Measurements from ENCODE around the gene KSR2.

DNA sequence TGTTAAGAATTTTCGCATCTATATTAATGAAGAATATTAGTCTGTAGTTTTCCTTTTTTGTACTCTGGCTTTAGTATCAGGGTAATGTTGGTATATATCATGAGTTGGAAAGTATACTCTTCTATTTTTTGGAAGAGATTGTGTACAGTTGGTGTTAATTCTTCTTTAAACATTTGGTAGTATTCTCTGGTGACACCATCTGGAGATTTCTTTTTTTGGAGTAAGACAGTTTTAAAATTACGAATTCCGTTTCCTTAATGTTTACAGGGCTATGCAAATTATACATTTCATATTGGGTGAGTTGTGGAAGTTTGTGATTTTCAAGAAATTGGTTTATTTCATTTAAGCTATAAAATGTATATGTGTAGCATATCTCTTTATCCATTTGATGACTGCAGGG, 423.6 kb downstream of the KSR2 start:
- TF ChIP-seq MXI1 (IDR thresholded peaks at IDR 0.05; ENCODE audit: borderline replicate concordance, low read depth, low read length) (no peak), POLR2A (IDR thresholded peaks at IDR 0.05; ENCODE audit: low read depth, low read length) (no peak), RAD21 (IDR thresholded peaks at IDR 0.05; ENCODE audit: low read length) (no peak), MAFK (IDR thresholded peaks at IDR 0.05; ENCODE audit: low read depth, low read length) (no peak), RFX5 (IDR thresholded peaks at IDR 0.05; ENCODE audit: low read depth, low read length) (no peak), RCOR1 (IDR thresholded peaks at IDR 0.05; ENCODE audit: insufficient replicate concordance, low read length) (no peak)
- TF ChIP-seq, protein P1, sequence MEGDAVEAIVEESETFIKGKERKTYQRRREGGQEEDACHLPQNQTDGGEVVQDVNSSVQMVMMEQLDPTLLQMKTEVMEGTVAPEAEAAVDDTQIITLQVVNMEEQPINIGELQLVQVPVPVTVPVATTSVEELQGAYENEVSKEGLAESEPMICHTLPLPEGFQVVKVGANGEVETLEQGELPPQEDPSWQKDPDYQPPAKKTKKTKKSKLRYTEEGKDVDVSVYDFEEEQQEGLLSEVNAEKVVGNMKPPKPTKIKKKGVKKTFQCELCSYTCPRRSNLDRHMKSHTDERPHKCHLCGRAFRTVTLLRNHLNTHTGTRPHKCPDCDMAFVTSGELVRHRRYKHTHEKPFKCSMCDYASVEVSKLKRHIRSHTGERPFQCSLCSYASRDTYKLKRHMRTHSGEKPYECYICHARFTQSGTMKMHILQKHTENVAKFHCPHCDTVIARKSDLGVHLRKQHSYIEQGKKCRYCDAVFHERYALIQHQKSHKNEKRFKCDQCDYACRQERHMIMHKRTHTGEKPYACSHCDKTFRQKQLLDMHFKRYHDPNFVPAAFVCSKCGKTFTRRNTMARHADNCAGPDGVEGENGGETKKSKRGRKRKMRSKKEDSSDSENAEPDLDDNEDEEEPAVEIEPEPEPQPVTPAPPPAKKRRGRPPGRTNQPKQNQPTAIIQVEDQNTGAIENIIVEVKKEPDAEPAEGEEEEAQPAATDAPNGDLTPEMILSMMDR (conservative IDR thresholded peaks at IDR 0.05; ENCODE audit: low read depth, low read length): no peak

Data from IMR-90 (cell line).